GM19240 (cell line): ENCODE data around the gene HOXA13.

Experiments used
- DNase-seq: peaks from one replicate; pipeline ENCODE4 v3.0.0; 2011; ENCODE audit warnings: low spot score; ENCODE audit not compliant: insufficient read length

Gene HOXA13

DNA sequence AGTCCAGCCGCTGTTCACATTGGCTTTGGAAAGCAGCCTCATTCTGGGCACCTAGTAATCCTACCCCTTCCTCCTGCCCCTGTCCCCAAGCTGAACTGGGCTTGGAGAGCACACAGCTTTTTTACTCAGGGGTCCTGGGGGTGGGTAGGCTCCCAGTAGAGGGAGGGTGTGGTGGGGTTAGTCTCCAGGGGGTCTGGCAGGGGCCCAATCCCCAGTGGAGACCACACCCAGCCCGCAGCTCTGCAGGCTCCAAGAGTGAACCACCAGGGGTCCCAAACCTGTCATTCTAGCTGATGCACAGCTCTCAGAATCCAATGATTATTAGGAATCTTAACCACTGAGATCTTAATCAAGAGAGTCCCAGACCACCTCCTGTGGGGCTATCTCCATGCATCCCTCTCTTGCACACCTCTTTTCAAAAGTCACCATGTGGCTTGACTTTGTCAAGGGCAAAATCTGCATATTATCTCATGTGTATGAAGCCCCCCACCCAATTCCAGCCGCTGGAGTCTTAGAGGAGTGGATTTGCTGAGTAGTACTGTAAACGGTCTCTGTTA lies 17.5 kb downstream of the HOXA13 start:
- DNase-seq = no peak

DNA sequence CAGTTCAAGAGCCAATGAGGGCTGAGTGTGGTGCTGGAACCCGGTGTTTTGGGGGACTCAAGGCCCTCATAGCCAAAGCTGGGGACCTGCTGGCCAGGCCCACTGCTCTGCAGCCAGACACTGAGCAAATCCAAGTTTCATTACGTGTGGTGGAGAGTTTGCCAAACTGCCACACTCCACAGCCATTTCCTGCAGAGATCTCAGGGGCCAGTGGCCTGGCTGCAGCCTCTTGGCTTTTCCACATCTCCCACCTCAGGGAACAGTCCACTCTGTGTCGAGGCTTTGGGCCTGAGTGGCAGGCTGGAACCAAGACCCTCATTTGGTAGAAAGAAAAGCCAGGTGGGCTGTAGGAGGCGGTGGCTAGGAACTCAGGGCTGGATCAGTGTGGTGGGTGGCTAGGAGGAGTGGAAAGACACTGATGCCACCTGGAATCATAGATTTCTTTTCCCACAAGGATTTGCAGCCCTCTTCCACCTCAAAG lies 18.1 kb downstream of the HOXA13 start:
- no peak for DNase-seq

DNA sequence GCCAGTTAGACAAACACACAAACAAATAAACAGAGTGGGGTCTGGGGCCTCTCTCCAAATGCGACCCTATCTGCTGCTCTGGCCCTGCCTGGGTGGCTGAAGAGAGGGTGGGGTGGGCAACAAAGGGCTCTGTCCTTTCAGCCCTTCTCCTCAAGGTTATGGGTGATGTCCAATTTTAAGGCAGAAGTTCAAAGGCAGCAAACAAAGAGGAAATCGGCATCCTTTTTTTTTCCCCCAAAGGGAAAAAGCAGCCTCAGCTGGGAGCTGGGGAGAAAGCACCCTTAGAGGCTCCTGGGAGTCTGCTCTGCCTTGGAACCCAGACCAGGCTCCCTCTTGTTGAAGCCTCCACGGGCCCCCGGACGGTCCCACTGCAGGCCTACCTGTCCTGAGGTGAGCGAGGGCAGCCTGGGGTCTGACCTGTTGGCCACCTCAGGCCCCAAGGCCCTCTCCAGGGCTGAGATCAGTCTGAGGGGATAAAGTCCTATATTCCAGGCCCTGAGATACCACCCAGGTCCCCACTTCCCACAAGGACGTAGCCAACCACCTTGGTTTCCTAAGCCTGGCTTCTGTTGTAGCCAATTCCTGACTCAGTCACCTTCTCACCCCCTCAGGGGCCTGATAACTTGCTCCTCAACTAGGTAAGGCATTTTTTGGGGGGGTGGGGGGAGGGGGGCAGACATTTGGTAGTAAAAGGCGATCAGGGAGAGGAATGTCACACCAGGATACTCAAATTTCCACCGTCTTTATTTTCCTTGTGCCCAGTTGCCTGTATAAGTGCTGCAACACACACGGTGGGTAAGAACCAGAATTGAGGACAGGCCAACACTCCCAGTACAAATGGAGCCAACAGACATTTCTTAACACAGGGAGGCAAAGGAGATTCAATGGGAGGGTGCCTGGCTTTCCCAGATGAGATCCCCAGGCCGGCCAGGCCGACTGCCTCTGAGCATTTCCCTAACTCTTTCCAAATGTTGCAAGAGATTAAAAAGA lies 19.2 kb downstream of the HOXA13 start:
- no peak for DNase-seq

DNA sequence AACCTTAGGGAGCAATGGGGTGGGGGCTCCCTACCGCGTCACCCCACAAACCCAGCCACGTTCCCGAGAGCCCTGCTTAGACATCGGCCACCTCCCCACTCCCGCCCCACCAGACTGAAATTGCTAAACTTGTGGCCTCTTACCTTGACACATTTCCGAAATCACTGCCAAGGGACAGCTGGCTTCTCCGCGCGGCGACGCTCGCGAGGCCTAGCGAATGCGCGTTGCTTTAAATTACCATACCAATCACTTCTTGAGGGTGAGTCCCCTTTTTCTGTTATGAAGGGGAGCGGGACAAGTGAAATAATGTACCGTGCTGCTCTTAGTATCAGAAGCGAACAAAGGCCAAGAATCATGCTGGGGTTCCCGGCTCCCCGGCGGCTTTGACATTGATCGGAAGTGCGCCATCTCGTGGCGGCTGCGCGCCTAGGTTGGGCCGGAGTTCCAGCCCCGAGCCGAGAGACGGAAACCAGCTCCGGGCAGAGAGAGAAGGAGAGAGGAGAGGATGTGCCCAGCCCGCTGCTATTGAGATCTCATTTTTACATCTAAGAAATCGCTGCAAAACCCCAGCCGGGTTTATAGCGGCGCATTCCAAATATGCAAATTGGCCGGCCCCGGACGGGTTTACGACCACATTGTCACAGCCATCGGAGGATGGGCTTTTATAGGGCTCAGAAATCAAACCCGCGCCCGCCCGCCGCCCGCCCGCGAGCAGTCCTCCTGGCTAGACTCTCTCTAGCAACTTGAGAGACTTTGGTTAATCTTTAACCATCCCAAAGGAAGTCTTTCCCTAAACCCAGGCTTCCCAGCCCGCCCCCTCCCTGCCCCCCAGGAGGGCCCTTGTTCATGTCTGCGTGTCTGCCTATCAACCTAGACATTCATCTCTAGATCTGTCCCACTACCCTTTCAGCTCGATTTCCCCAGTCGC lies 20.1 kb downstream of the HOXA13 start:
- no peak for DNase-seq

DNA sequence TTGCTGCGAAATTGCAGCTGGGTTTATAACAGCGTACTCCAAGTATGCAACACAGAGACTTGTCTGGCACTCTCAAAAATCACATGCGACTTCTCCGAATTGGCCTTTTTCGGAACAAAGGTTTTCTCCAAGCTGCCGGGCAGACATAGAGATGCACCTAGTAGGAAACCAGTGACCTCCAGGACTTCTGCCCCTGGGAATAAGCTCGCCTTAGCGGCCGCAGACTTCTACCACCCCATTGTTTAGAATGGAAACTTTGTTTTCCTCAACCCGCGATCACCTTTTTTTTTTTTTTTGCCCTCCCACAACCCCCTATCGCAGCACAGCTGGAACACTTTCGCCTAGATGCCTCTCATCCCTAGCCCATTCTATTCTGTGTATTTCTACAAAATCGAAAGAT lies 20.9 kb downstream of the HOXA13 start:
- no peak for DNase-seq

DNA sequence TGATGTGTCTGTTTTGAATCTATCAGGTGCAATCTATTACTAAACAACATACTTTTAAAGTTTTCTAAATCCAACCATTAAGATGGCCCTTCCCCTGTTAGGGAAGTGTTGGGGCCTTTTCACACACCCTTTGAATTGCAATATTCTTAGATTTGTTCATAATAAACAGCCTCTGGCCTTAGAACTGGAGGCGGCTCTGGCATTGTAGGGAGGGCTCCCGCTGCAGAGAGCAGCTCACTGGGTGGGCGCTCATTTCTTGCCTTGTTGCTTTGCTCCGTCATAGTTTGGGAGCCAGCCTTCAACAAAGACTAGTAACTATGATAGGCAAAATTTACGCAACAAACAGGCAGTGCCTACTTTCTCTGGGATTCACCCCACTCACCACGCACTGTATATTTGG lies 21.5 kb downstream of the HOXA13 start:
- DNase-seq = no peak

DNA sequence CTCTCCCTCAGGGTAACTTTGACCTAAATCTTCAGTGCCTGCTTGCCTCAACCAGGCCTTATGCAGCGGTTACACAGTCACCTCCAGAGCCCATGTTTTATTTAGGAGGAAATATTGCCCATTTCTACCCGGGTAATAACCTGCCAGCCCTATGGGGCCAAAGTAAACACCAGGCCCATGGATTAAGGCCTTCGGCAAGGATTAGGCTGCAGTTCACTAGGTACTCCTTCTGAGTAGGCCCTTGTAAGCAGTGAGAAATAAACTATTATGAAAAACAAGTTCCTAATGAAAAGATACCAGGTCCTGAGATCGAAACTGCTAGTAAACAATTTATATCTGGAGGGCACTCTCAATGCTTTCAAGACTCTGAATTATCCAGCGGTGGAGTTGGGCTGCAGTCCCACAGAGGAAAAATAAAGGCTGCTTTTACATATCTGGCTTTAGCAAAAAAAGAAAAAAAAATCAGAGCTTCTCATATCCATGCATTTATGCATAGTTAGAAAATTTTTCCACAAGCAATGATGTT lies 22.0 kb downstream of the HOXA13 start:
- DNase-seq = no peak

DNA sequence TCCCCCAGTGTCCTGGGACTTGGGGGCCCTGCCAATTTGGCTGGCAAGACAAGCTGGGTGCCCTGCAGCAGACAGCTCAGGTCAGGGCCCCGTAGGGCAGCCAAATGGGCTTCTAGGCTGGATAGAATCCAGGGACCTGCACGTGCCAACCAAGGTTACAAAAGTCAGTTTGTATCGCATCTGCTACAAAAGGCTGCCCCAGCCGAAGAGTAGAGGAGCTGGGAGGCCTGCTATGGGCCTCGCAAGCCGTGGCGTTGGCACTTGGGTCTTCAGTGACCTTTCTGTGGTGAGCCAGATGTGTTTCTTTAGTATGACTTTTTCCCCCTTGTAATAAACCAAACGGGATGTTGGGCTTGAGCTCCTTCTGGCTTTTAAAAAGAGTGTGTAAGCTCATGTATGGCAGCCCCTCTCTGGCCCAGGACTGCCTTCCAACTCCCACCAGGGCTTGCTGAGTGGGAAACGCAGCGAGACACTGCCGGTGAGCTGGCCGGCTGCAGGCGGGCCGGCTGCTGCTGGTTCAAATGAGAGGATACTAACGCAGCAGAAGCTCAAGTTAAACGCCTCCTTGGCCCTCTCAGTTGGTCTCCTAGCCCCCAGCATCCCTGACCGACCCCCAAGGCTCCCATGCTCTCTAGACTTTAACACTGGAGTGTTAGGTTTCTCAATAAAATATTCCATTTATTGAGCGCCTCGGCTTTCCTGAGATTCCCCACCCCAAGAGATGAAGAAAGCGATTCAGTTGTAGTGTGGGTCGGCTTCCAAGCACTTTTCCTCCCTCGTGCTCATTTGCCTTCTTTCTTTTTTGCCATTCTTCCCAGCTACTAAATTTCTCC lies 22.7 kb downstream of the HOXA13 start:
- DNase-seq = no peak

DNA sequence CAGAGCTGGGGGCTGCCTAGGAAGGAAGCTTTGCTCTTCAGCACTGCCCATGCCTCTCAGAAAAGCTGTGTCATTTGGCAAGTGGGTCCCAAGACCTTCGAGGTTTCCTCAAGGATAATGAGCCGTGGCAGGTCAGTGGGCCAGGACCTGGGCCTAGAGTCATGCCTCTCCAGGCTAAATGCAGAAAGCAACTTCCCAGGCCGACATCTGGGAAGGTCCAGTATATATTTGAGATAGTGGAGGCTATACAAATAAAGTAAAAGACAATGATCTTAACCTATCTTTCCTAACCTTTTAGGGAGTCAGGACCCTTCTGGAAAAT lies 23.4 kb downstream of the HOXA13 start:
- no peak for DNase-seq

DNA sequence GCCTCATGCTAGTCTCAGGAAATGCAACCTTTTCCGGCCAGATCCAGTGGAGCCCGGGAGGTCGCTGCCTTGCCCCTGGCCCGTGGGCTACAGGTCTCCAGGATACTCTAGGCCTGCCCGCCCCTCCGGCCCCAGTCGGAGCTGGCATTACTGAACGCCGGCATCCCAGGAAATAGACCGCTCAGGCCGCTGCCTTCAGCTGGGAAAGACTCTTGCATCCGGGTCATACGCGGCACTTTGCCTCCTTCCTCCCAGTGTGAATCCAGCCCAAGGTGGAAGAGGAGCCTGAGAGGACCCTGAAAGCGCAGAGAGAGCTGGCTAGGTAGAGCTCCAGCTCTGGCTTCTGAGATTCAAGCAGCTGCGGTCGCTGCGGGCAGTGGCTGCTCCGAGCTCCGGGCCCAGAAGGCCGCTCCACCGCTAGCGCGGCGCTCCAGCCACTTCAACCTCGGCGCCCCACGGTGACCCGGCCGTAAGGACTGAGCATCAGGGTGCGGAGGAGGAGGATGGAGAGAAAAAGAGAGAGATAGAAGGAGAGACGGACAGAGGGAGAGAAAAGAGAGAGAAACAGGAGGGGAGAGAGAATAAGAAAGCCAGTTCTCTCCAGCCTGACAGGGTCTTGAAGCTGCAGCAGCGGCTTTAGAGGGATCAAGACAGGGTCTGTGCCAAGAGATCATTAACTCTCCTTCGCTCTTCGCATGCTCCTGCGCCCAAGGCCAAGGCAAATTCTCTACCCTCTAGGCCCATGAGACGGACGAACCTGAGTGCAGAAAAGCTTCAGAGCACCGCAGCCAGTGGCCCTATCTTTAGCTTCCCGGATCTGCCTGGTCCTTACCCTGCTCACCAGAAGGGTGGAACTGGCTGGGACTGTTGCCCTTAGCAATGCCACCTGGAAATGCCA lies 24.0 kb downstream of the HOXA13 start:
- no peak for DNase-seq

DNA sequence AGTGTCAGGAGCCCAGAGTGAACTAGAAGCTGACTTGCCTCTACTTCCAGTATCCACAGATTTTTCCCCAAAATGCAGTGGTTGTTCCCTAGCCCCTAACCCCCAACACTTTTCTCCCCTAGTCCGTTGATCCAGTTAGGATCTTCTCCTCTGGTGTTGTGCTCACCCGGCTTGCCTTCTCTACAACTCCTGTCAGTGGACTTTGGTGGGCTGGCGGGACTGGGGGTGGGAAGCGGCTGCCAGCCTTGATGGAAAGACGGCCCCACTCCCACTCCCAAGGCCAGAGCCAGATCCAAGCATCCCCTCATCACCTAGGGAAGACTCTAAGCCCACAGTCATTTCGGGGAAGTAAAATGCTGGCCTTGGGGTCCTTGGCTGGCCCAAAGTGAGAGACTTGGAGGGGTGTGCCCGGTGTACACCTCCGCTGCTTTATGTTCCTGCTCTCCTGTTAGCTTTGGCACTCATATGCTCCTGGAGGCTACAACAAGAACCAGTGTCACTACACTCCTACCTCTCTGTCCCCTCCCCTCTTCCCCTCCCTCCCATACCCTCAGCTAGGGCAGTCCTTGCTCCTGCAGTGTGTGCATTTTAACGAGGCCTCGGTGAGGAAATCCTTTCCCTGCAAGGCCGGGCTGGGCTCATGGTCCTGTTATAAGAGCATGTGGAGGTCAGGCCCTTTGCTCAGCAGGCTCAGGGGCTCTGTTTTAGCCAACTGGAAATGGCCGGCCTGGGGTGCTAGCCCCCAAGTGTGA lies 24.8 kb downstream of the HOXA13 start:
- DNase-seq = no peak

DNA sequence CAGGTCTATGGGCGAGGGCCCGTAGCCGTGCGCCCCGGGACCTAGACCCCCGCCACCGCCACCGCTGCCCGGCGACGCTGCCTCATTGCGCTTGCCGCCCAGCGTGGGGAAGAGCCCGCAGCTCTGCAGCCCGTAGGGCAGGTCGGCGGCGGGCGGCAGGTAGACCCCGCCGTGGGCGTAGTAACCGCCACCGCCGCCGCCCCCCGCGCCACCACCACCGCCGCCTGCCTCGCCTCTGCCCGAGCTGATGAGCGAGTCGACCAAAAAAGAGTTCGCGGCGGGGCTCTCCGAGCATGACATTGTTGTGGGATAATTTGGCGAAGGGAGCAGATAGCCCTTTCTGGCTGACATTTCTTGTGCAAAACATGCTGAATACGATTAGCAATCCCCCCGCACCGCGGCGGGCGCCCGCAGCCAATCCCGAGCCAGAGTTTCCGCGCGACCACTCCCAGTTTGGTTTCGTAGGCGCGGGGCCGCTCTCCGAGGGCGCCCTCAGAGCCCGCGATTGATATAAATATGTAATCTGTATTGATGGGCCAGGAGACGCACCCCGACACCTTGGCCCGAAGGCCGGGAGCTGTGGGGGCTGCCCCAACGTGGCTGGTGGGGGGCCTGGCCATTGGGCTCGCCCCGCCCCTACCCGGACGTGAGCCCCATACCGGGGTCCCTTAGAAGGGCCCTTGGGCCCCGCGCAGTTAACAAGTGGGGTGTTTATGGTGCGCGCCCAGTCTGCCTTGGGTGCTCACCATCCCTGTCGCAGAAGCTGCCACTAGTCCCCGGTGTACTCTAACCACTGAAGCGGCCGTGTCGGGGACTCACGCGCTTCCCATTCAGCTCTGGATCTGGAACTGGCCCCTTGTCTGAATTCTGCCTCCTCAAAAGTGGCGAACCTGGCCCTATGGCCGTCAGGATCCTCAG lies 25.7 kb downstream of the HOXA13 start, which contains the start of gene HOXA10:
TSS of gene HOXA10 (minus strand) at position 365 of the 918 bp plus-strand sequence. CDS start at position 351, 14 bp downstream.
- DNase-seq = no peak

DNA sequence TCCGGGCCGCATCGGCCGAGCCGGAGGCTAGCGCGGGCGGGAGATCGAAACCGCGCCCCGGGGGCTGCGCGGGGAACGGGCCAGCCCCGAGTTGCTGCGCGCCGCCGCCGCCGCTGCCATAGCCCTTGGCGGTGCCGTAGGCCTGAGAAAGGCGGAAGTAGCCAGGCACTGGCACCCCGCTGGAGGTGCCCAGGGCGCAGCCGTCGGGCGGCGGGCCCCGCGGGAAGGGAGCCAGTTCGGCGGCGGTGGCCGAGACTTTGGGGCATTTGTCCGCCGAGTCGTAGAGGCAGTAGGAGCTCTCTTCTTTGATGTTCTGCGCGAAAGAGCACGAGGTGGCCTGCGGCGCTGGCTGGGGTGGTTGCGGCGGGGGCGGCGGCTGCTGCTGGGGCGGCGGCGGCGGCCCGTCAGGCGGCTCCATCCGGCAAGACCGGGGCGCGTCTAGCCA lies 26.4 kb downstream of the HOXA13 start:
- no peak for DNase-seq

DNA sequence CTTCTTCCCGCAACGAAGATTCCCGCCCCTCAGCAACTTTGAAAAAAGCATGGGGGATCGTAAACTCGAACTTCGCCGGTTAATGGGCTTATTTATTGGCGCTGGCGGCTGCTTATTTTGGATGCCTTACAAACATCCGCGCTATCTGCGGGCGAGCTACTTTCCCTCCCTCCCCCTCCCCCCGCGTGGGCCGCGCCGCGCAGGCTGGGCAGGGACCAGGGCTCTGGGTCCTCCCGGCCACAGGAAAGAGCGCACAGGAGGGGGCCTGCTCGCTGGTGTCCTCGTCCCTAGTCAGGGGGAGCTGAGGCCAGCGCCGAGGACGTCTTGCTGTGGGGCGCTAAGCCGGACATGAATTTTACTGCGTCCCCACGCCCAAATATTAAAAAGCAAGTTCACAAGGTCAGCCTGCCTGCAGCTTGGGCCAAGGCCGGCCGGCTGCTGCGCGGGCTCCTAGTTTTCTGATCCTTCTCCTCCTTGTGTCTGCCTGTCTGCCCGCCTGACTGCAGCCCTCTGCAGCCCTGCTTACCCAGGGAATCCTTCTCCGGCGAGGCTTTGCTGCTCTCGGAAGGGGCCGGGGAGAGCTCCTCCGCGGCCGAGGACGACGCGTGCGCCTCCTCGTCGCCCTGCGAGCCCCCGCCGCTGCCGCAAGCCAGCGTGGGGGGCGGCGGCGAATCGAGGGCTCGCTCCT lies 26.9 kb downstream of the HOXA13 start:
- DNase-seq = no peak

DNA sequence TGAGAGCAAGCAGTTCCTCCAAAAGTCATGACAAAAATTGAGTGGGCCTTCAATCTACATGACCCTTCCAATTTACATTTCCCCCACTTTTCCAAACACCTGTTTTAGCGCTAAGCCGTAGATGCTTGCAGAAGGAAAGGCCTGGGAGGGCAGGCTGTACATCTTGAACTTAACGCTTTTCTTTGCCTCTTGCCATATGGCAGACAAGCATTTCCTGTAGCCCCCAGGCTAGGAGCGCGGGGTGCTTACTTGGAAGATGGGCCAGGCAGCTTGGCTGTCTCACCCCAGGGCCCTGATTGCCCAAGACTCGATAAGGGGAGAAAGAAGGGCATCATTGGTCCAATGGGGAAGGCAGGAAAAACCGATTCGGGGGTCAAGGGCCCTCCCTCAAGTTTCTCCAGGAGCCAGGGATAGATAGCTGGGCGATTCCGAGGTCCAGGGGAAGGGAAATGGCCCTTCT lies 27.5 kb downstream of the HOXA13 start:
- DNase-seq = no peak

DNA sequence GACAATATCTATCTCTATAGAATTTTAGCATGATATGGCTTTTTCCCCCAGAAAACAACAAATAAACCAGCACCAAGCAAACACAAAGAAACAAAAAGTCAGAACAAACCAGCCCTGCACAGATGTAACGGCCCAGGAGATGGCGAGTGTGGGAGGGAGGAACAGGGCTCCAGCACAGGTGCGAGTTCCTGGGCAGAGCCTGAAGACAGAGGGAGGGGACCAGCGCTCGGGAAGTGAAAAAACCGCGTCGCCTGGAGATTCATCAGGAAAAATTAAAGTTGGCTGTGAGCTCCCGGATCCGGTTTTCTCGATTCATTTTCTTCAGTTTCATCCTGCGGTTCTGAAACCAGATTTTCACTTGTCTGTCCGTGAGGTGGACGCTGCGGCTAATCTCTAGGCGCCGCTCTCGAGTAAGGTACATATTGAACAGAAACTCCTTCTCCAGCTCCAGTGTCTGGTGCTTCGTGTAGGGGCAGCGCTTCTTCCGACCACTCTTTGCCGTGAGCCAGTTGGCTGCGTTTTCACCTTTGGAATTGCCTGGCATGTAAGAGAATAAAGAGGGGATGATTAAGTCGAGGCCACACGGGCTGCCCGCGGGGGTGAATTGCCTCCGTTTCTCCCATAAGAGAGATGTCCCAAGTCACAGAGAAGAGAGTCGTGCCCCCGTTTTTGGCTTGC lies 28.1 kb downstream of the HOXA13 start:
- no peak for DNase-seq

DNA sequence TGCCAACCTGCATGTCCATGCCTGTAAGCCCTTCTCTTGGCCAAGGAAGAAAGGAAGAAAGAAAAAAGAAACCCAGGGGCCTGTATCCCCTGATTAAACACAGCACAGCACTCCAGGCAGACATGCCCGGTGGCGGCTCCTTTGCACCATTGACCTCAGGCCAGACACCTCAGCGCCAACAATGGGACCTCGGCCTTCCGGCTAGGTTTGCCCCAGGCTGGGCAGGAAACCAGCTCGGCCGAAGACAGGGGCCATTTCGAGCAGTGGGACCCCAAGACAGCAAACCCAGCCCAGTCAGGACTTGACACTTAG lies 28.6 kb downstream of the HOXA13 start:
- DNase-seq = no peak
